ENCODE measurements around the gene TRRAP. TPM values are rescaled to one million over a fixed set of nuclear protein-coding genes. Genes with fewer than 3 reads are reported as not detected.

TRRAP gene
- total RNA-seq, 1 donor from 2014 or later = 50.6 TPM

- intact Hi-C loops (cut with DNase I) = no loop called here
- no peak for DNase-seq (ENCODE audit: low spot score)
- no peak for ATAC-seq
Measured at GRCh38 chr7:98881561-98882315, 3.4 kb downstream of the TRRAP start.

DNA sequence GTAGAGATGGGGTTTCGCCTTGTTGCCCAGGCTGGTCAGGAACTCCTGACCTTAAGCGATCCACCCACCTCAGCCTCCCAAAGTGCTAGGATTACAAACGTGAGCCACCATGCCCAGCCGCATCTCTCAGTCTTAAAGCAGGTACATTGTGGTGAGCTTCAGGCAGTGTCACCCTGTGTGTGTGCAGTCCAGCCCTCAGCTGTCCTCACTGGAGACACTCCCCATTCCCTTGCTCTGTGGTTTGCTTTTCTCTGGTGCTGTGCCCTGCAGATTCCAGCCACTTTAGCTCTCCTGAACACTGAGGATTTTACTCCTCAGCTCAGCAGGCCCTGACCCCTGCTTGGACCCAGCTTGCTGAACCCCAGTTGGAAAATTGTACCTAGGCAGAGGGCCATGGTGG, 6.1 kb downstream of the TRRAP start:
- no peak for ATAC-seq
- intact Hi-C loops (cut with DNase I) = no loop called here
- no peak for DNase-seq (ENCODE audit: low spot score)

- DNase-seq (ENCODE audit: low spot score) (no peak), ATAC-seq (no peak)
- intact Hi-C loops (cut with DNase I) = no loop called here
Measured at GRCh38 chr7:98887038-98887437, 8.7 kb downstream of the TRRAP start.

GRCh38 chr7:98892609-98893008, 14.3 kb downstream of the TRRAP start:
- DNase-seq (ENCODE audit: low spot score) (no peak), ATAC-seq (no peak)
- intact Hi-C loops (cut with DNase I) = no loop called here

DNA sequence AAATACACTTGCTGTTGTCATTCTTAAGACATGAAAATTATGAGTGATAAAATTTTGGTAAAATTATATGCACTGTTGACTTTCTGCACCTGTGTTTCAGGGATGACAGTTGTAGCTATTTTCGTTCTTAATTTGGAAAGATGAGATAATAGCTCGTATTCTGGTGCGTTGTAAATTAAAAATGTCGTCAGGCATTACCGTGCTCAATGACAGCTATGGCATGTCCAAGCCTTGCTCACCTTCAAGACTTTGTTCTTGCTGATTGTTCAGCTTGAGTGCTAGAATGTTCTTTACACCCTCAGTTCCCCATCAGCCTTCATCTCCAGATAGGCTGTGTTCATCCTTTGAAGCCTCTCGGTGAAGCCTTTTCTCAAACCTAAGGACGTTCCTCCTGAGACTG, 21.5 kb downstream of the TRRAP start:
- no peak for DNase-seq (ENCODE audit: low spot score)
- ATAC-seq = no peak
- intact Hi-C loops (cut with DNase I) = no loop called here

DNA sequence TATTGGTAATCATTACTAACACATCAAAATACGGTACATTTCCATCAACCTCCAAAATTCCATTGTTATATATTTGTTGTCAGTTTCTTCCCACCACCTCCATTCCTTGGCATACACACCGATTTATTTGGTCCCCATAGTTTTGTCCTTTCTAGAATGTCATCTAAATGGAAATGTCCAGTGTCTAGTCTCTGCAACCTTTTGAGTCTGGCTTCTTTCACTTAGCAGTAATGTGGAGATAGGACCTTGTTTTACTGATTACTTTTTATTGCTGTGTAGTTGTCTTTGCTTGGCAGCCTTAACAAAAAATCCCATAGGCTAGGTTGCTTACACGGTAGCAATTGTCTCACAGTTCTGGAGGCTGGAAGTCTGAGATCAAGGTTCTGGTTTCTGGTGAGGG, 22.5 kb downstream of the TRRAP start:
- DNase-seq (ENCODE audit: low spot score) (no peak), ATAC-seq (no peak)
- intact Hi-C loops (cut with DNase I) = no loop called here

GRCh38 chr7:98902523-98902922, 24.2 kb downstream of the TRRAP start:
- intact Hi-C loops (cut with DNase I) = no loop called here
- no peak for DNase-seq (ENCODE audit: low spot score)
- ATAC-seq = no peak

DNA sequence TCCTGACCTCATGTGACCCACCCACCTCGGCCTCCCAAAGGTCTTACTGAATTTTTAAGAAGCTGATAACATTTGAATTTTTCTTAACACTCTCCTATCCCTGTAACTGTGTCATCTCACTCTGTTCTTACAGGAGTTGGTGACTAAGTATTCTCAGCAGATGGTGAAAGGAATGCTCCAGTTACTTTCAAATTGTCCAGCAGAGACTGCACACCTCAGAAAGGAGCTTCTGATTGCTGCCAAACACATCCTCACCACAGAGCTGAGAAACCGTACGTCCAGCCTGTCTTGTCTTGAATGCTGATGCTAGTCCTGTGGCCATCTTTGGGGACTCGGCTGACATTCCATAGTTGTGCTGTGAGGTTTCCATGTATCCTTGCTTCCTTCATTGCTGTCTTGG, 24.9 kb downstream of the TRRAP start:
- intact Hi-C loops (cut with DNase I) = no loop called here
- no peak for DNase-seq (ENCODE audit: low spot score)
- ATAC-seq = no peak

DNA sequence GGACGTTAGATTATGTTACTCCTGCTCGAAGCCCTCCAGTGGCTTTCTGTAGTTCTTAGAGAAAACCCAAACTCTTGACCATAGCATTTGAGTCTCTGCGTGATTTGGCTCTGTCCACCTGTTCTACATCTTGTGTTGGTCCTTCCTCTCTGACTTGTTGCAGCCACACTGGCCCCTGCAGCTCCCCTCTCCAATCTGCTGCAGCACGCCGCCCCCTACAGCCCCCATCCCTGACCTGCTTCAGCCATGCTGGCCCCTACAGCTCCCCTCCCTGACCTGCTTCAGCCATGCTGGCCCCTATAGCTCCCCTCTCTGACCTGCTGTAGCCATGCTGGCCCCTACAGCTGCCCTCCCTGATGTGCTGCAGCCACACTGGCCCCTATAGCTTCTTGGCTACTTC, 29.2 kb downstream of the TRRAP start:
- DNase-seq (ENCODE audit: low spot score) (no peak), ATAC-seq (no peak)
- intact Hi-C loops (cut with DNase I) = no loop called here

DNA sequence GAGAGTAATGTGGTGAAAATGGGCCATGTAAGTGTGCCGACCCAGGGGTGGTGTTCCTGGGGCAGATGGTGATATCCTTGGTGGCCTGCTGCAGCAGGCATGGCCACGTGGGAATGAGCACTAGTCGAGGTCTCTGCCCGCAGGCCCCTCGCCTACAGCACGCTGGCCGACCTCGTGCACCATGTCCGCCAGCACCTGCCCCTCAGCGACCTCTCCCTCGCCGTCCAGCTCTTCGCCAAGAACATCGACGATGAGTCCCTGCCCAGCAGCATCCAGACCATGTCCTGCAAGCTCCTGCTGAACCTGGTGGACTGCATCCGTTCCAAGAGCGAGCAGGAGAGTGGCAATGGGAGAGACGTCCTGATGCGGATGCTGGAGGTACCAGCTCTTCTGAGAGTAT, 30.3 kb downstream of the TRRAP start:
- intact Hi-C loops (cut with DNase I) = no loop called here
- no peak for DNase-seq (ENCODE audit: low spot score)
- no peak for ATAC-seq

DNA sequence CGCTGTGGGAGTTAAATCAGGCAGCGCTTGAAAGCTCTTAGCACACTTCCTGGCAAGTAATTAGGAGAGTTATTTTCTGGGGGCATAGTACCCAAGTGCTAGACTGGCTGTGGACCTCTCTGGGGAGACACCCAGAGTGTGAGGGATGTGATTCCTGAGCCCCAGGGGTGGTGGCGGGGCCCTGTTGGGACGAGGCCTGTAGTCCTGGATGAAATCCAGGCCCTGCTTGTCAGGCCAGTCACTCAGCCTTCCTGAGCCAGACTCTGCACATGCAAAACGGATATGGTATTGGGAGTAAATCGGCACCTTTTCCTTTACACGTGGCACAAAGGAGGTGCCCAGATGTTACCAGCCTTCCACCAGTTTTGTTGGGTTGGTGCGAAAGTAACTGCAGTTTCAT, 31.2 kb downstream of the TRRAP start:
- intact Hi-C loops (cut with DNase I) = no loop called here
- ATAC-seq (no peak), DNase-seq (ENCODE audit: low spot score) (no peak)

GRCh38 chr7:98910427-98910826, 32.1 kb downstream of the TRRAP start:
- intact Hi-C loops (cut with DNase I) = no loop called here
- DNase-seq (ENCODE audit: low spot score) (no peak), ATAC-seq (no peak)

GRCh38 chr7:98911916-98912315, 33.6 kb downstream of the TRRAP start:
- no peak for DNase-seq (ENCODE audit: low spot score)
- intact Hi-C loops (cut with DNase I) = no loop called here
- ATAC-seq = no peak

- ATAC-seq (no peak), DNase-seq (ENCODE audit: low spot score) (no peak)
- intact Hi-C loops (cut with DNase I) = no loop called here
Measured at GRCh38 chr7:98913026-98913425, 34.7 kb downstream of the TRRAP start.

DNA sequence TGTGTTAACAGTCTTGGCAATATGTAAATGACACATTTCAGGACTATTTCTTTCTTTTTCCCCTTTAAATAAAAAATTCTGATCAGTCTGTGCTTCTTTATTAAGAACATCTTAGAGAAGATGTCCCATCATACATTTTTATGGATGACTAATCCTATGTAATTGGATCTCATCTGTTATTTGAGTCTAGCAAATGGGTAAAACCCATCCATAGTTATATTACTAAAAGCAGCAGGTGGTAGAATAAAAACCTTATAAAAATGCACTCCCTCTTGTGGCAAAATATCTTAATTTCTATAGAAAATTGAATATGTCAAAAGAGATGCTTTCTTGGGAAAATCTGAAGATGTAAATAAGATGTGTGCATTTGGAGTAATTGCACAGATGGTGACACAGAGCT, 35.3 kb downstream of the TRRAP start:
- intact Hi-C loops (cut with DNase I) = no loop called here
- no peak for ATAC-seq
- no peak for DNase-seq (ENCODE audit: low spot score)

GRCh38 chr7:98917331-98917730, 39.0 kb downstream of the TRRAP start:
- intact Hi-C loops (cut with DNase I) = no loop called here
- ATAC-seq = no peak
- no peak for DNase-seq (ENCODE audit: low spot score)

GRCh38 chr7:98921608-98922372, 43.5 kb downstream of the TRRAP start:
- no peak for ATAC-seq
- intact Hi-C loops (cut with DNase I) = no loop called here
- no peak for DNase-seq (ENCODE audit: low spot score)

- intact Hi-C loops (cut with DNase I) = no loop called here
- DNase-seq (ENCODE audit: low spot score) (no peak), ATAC-seq (peak; percentile 94)
Measured at GRCh38 chr7:98922392-98923187, 44.3 kb downstream of the TRRAP start.

GRCh38 chr7:98923512-98923911, 45.2 kb downstream of the TRRAP start:
- ATAC-seq = no peak
- intact Hi-C loops (cut with DNase I) = no loop called here
- no peak for DNase-seq (ENCODE audit: low spot score)

GRCh38 chr7:98927125-98927524, 48.8 kb downstream of the TRRAP start:
- intact Hi-C loops (cut with DNase I) = no loop called here
- DNase-seq (ENCODE audit: low spot score) = no peak
- no peak for ATAC-seq
